UCSD-AML1 (cell line): Measurements from ENCODE around the gene PCA3.

ENCODE experiments used
- DNase-seq: peaks from one replicate; lab custom pipeline; 2025; ENCODE audit not compliant: unreplicated experiment; lab: John Stamatoyannopoulos, UW

The PCA3 gene

DNA sequence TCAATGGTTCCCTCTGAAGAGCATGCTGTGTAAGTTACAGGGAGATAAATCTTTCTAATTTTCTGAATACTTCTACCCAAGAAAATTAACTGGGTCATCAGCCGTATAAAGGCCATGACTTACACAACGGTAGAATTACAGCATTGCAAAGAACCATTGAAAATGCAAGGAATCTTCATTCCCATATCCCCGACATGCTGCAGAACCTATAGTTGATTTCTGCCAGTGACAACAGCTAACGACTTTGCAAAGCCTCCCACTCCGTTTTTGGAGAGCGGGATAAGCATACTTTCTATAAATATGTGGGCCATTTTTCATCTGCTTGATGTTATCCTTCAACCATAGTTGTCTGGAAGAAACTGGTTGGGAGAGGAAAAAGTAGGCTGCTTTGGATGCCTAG, 56.2 kb downstream of the PCA3 start:
- no peak for DNase-seq

DNA sequence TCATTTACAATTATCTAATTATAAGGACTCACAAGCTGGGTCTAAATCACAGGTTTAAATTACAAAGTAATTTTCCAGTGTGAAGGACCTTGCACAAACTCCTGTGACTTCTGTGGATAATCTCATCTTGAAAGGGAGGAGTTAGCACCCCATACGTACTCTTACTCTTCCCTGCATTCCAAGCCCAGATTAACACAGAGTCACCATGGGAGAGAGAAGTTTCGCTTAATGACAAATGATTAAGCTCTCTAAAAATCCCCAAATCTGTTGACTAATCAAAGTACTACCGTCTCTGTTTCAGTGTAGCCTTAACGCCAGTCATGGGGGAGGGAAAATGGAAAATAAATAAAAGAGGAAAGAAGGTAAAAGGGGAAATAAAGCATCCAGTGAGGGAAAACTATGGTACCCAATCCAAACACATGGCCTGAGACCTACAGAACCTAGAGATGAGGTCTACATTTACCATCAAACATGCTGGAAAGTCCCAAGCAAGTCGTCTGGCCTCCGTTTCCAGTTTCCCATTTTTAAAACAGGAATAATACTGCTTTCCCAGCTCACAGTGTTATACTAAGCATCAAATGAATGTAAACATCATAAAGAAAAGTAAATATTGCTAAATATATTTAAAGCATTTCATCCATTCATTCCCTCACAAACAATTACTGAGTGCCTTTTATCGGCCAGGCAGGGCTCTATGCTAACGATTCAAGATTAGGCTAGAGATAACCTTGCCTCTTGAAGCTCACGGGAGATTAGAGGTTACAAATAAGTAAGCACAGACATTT, 63.2 kb downstream of the PCA3 start:
- DNase-seq, result no peak

DNA sequence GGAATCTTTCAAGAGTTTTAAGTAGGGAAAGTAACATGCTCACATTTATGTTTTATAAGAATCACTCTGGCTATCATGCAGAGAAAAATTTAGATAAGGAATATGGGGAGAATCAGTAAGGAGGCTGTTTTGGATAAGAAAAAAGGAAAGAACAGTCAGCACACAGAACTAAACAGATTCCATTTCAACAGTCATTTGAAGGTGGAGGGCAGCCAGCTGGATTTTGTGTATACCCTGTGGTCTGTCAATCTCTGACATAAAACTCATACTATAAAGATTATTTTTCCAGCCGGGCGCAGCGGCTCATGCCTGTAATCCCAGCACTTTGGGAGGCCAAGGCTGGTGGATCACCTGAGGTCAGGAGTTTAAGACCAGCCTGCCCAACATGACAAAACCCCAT, 64.2 kb downstream of the PCA3 start:
- no peak for DNase-seq

DNA sequence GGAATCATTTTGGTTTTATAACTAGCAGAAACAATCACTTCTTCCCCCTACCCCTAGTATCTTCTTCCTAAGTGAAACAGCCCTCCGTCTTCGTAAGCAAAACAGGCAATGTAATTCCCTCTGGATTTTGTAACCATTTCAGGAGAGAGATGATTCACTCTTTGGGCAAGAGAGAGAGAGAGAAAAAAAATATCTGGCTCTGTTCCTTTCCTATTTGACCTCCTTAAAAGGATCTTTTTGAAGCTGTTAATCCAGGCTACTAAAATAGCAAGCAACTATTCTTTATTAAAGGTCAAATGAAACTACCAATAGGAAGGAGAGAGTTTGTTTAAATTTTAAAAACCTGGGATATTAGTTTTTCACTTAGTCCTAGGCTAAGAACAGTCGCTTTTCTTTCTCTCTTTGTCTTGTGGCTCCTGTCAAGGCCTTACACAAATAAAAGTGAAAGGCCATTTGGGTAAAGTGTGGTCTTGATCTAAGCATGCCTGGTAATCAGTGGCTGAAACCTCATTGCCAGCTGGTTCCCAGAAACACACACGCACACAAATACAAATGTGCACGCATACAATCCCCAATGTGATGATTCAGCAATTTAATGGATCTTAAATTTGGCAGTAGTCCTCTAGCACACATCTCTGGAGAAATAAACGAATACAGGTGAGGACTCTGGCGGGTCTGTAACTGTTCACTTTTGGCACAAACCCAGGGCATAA, 71.5 kb downstream of the PCA3 start:
- DNase-seq, result no peak
